Astrocyte (in vitro differentiated cells and primary cell): ENCODE results near the gene EXOG.
"Not testable (repeated sequence)": the region's sequence is repeated elsewhere in the genome, so short reads cannot be mapped to it uniquely, and the experiment has no call there.

ENCODE experiments used
- EZH2 ChIP-seq: IDR thresholded peaks from 2 replicates; pipeline ENCODE4 v1.6.1; 2012; ENCODE audit warnings: mild to moderate bottlenecking, low read length, inconsistent platforms; ENCODE audit not compliant: insufficient read depth
- TF ChIP-seq, protein P1 (sequence below): IDR thresholded peaks from 2 replicates; pipeline ENCODE4 v1.5.1; 2011; ENCODE audit warnings: low read depth, mild to moderate bottlenecking, inconsistent platforms, low read length, moderate library complexity; ENCODE audit not compliant: insufficient read depth

- TF ChIP-seq, protein P1, sequence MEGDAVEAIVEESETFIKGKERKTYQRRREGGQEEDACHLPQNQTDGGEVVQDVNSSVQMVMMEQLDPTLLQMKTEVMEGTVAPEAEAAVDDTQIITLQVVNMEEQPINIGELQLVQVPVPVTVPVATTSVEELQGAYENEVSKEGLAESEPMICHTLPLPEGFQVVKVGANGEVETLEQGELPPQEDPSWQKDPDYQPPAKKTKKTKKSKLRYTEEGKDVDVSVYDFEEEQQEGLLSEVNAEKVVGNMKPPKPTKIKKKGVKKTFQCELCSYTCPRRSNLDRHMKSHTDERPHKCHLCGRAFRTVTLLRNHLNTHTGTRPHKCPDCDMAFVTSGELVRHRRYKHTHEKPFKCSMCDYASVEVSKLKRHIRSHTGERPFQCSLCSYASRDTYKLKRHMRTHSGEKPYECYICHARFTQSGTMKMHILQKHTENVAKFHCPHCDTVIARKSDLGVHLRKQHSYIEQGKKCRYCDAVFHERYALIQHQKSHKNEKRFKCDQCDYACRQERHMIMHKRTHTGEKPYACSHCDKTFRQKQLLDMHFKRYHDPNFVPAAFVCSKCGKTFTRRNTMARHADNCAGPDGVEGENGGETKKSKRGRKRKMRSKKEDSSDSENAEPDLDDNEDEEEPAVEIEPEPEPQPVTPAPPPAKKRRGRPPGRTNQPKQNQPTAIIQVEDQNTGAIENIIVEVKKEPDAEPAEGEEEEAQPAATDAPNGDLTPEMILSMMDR, result not testable (repeated sequence)
- not testable (repeated sequence) for TF ChIP-seq EZH2
Measured at GRCh38 chr3:38566794-38567193, 70.7 kb downstream of the EXOG start.
